ENCODE measurements around the gene ESRRG.

The ESRRG gene

GRCh38 chr1:216750961-216751360 lies 27.7 kb upstream of the ESRRG start:
- TF ChIP-seq CTCF (conservative IDR thresholded peaks at IDR 0.05; ENCODE audit: control insufficient read depth, insufficient read depth, low read depth, low read length), result no peak
- H3K4me3 ChIP-seq (ENCODE audit: control insufficient read depth, low read depth, low read length), result no peak overlapping the region
- no peak for DNase-seq (ENCODE audit: low read depth)

- DNase-seq (ENCODE audit: low read depth), result peak; percentile 51
- peak; percentile 62 for TF ChIP-seq CTCF (conservative IDR thresholded peaks at IDR 0.05; ENCODE audit: control insufficient read depth, insufficient read depth, low read depth, low read length)
- H3K4me3 ChIP-seq (ENCODE audit: control insufficient read depth, low read depth, low read length), result no peak overlapping the region
Observed at GRCh38 chr1:216750031-216750627, 26.9 kb upstream of the ESRRG start.

- TF ChIP-seq CTCF (conservative IDR thresholded peaks at IDR 0.05; ENCODE audit: control insufficient read depth, insufficient read depth, low read depth, low read length), result no peak
- no peak overlapping the region for H3K4me3 ChIP-seq (ENCODE audit: control insufficient read depth, low read depth, low read length)
- no peak for DNase-seq (ENCODE audit: low read depth)
Observed at GRCh38 chr1:216749232-216749631, 26.0 kb upstream of the ESRRG start.

- peak; percentile 9 for DNase-seq (ENCODE audit: low read depth)
- TF ChIP-seq CTCF (conservative IDR thresholded peaks at IDR 0.05; ENCODE audit: control insufficient read depth, insufficient read depth, low read depth, low read length), result peak; percentile 26
- no peak overlapping the region for H3K4me3 ChIP-seq (ENCODE audit: control insufficient read depth, low read depth, low read length)
Observed at GRCh38 chr1:216742625-216743024, 19.4 kb upstream of the ESRRG start.

- H3K4me3 ChIP-seq (ENCODE audit: control insufficient read depth, low read depth, low read length), result no peak overlapping the region
- TF ChIP-seq CTCF (conservative IDR thresholded peaks at IDR 0.05; ENCODE audit: control insufficient read depth, insufficient read depth, low read depth, low read length), result no peak
- DNase-seq (ENCODE audit: low read depth), result no peak
Observed at GRCh38 chr1:216740331-216740730, 17.1 kb upstream of the ESRRG start.

GRCh38 chr1:216739793-216740192 lies 16.6 kb upstream of the ESRRG start:
- TF ChIP-seq CTCF (conservative IDR thresholded peaks at IDR 0.05; ENCODE audit: control insufficient read depth, insufficient read depth, low read depth, low read length), result no peak
- DNase-seq (ENCODE audit: low read depth), result no peak

GRCh38 chr1:216732121-216732520 lies 8.9 kb upstream of the ESRRG start:
- DNase-seq (ENCODE audit: low read depth), result no peak
- TF ChIP-seq CTCF (conservative IDR thresholded peaks at IDR 0.05; ENCODE audit: control insufficient read depth, insufficient read depth, low read depth, low read length), result no peak
- no peak overlapping the region for H3K4me3 ChIP-seq (ENCODE audit: control insufficient read depth, low read depth, low read length)

More at GRCh38 chr1:216739793-216740192, 16.6 kb upstream of the ESRRG start:
- H3K4me3 ChIP-seq (ENCODE audit: control insufficient read depth, low read depth, low read length), result no peak overlapping the region
